Ovary (tissue), 3 donors: Measurements from ENCODE around the gene FAM20C.

ENCODE experiments used
- CTCF ChIP-seq, 3 donors: fragments of 450-650 bp in 2 of 3; fragments of 200-600 bp in 1 of 3; IDR thresholded peaks; one replicate each; pipeline versions ENCODE4 v1.5.1 to v1.8.0; 2016 to 2022; ENCODE audit warnings: antibody characterized with exemption in 3 of 3, mild to moderate bottlenecking in 1 of 3
- EP300 ChIP-seq: sonication (generic); formaldehyde crosslinking; IDR thresholded peaks from one replicate; pipeline ENCODE4 v1.6.1; 2017; ENCODE audit warnings: antibody characterized with exemption
- POLR2A ChIP-seq: fragments of 450-650 bp; IDR thresholded peaks from one replicate; pipeline ENCODE4 v1.6.1; 2017; ENCODE audit warnings: antibody characterized with exemption, mild to moderate bottlenecking, moderate library complexity
- donor health status: DM: no; HTN: no; CAD: no.

- no peak for TF ChIP-seq CTCF (IDR thresholded peaks at IDR 0.05)
- TF ChIP-seq POLR2A: no peak
- TF ChIP-seq EP300: no peak
Measured at GRCh38 chr7:145863-146262, 46.5 kb upstream of the FAM20C start.
